T-helper 17 cell (primary cell): ENCODE measurements around the gene LEO1. TPM values are rescaled to one million over a fixed set of nuclear protein-coding genes. Genes with fewer than 3 reads are reported as not detected.

Source experiments
- ATAC-seq: fragments of 150-1000 bp; cut with Tn5 transposase; 2 replicates; pipeline ENCODE4 v1.10.0; 2021; ENCODE audit warnings: mild to moderate bottlenecking, moderate library complexity
- DNase-seq, 3 donors: peaks; one replicate each; pipeline versions ENCODE4 v3.0.0 to v3.0.0-alpha.2; 2020 to 2021
- H3K9me3 ChIP-seq: one replicate; pipeline ENCODE4 v1.7.0; 2013; ENCODE audit warnings: low read length, mild to moderate bottlenecking; ENCODE audit not compliant: control insufficient read depth, poor library complexity, severe bottlenecking
- H3K27ac Mint-ChIP-seq: one replicate; pipeline ENCODE4 v1.8.0; 2022; ENCODE audit warnings: mild to moderate bottlenecking, moderate library complexity, mixed read lengths
- H3K27me3 Mint-ChIP-seq: one replicate; pipeline ENCODE4 v1.8.0; 2022; ENCODE audit warnings: mixed read lengths
- H3K36me3 Mint-ChIP-seq: one replicate; pipeline ENCODE4 v1.8.0; 2022; ENCODE audit warnings: low read depth, mixed read lengths
- H3K4me1 Mint-ChIP-seq: one replicate; pipeline ENCODE4 v1.8.0; 2022; ENCODE audit warnings: mild to moderate bottlenecking, mixed read lengths
- H3K4me3 Mint-ChIP-seq: one replicate; pipeline ENCODE4 v1.8.0; 2022; ENCODE audit warnings: mild to moderate bottlenecking, moderate library complexity, mixed read lengths
- total RNA-seq, 4 donors: library from RNA in 2 of 4; stranded (reverse) in 2 of 4; gene quantifications; one replicate each; pipeline ENCODE4 v1.2.3 and lab custom pipeline; 2022 to 2026

Gene LEO1
- total RNA-seq (1 to 10 TPM; 8.8 to 9.4 TPM), total RNA-seq (lab: John Stamatoyannopoulos, UW) (21.0 to 46.8 reads per million in 2 donors)

- Mint-ChIP-seq H3K4me3 (peak within 1 kb of the TSS; percentile 99), H3K36me3 (peaks cover 7% of the 10 kb centered on the region), H3K27ac (peak within 1 kb of the TSS; percentile 100), H3K4me1 (peaks cover 16% of the 10 kb centered on the region), H3K27me3 (no peaks in the 10 kb centered on the region)
- ATAC-seq (peak; percentile 95), DNase-seq (peak; percentile 73 to 81 (median 78))
- peaks cover 4% of the 10 kb centered on the region for H3K9me3 ChIP-seq
These were observed at the start of gene LEO1 for GRCh38 chr15:51971375-51972133. TSS of gene LEO1 (minus strand) at chr15:51971778. CDS start at chr15:51971745, 33 bp downstream.

GRCh38 chr15:52021128-52021671 lies 49.6 kb upstream of the LEO1 start:
- H3K4me1 Mint-ChIP-seq, result peaks cover 25% of the 10 kb centered on the region

GRCh38 chr15:52020221-52021085 lies 48.9 kb upstream of the LEO1 start:
- no peak for DNase-seq
- Mint-ChIP-seq H3K36me3 (no peaks in the 10 kb centered on the region), H3K27me3 (no peaks in the 10 kb centered on the region), H3K27ac (peak overlapping the region; percentile 92), H3K4me1 (peaks cover 25% of the 10 kb centered on the region), H3K4me3 (peak overlapping the region; percentile 95)
- H3K9me3 ChIP-seq, result peaks cover 2% of the 10 kb centered on the region
- ATAC-seq, result no peak

More at GRCh38 chr15:52021128-52021671, 49.6 kb upstream of the LEO1 start:
- Mint-ChIP-seq H3K36me3 (no peaks in the 10 kb centered on the region), H3K27ac (peak overlapping the region; percentile 92), H3K27me3 (no peaks in the 10 kb centered on the region), H3K4me3 (peak overlapping the region; percentile 95)
- ATAC-seq, result peak; percentile 19
- peaks cover 2% of the 10 kb centered on the region for H3K9me3 ChIP-seq
- DNase-seq, result peak in 2 of 3 donors; percentile 26 to 50

- peaks cover 2% of the 10 kb centered on the region for H3K9me3 ChIP-seq
- peak overlapping the region; percentile 99 for H3K4me3 Mint-ChIP-seq
- DNase-seq (peak; percentile 40 to 58 (median 44)), ATAC-seq (peak; percentile 67)
- H3K36me3 Mint-ChIP-seq, result no peaks in the 10 kb centered on the region
- H3K27ac Mint-ChIP-seq, result peak overlapping the region; percentile 92
- peaks cover 25% of the 10 kb centered on the region for H3K4me1 Mint-ChIP-seq
- no peaks in the 10 kb centered on the region for H3K27me3 Mint-ChIP-seq
These were observed 48.0 kb upstream of the LEO1 start for GRCh38 chr15:52019394-52020220.

GRCh38 chr15:52018693-52019393 lies 47.3 kb upstream of the LEO1 start, which contains the start of gene MAPK6:
TSS of gene MAPK6 (plus strand) at chr15:52019219. CDS start at chr15:52046461, 27,242 bp downstream.
- Mint-ChIP-seq H3K4me1 (peaks cover 27% of the 10 kb centered on the region), H3K27me3 (no peaks in the 10 kb centered on the region), H3K4me3 (peak within 1 kb of the TSS; percentile 99), H3K27ac (peak within 1 kb of the TSS; percentile 92), H3K36me3 (no peaks in the 10 kb centered on the region)
- peaks cover 2% of the 10 kb centered on the region for H3K9me3 ChIP-seq
- DNase-seq, result peak; percentile 94 to 96 (median 95)
- peak; percentile 89 for ATAC-seq

GRCh38 chr15:52018244-52018643 lies 46.7 kb upstream of the LEO1 start:
- no peaks in the 10 kb centered on the region for H3K27me3 Mint-ChIP-seq
- peaks cover 28% of the 10 kb centered on the region for H3K4me1 Mint-ChIP-seq
- H3K9me3 ChIP-seq, result peaks cover 2% of the 10 kb centered on the region
- no peaks in the 10 kb centered on the region for H3K36me3 Mint-ChIP-seq
- peak overlapping the region; percentile 92 for H3K27ac Mint-ChIP-seq
- no peak for DNase-seq
- no peak for ATAC-seq
- H3K4me3 Mint-ChIP-seq, result peak overlapping the region; percentile 99

GRCh38 chr15:52016316-52016715 lies 44.7 kb upstream of the LEO1 start:
- DNase-seq (no peak), ATAC-seq (no peak)
- Mint-ChIP-seq H3K36me3 (no peaks in the 10 kb centered on the region), H3K4me1 (peaks cover 24% of the 10 kb centered on the region), H3K27me3 (no peaks in the 10 kb centered on the region), H3K4me3 (no peak overlapping the region), H3K27ac (peak overlapping the region; percentile 29)
- H3K9me3 ChIP-seq, result peaks cover 2% of the 10 kb centered on the region

GRCh38 chr15:52014616-52015015 lies 43.0 kb upstream of the LEO1 start:
- no peak for DNase-seq
- Mint-ChIP-seq H3K36me3 (no peaks in the 10 kb centered on the region), H3K27me3 (no peaks in the 10 kb centered on the region), H3K27ac (no peak overlapping the region), H3K4me3 (no peak overlapping the region), H3K4me1 (peaks cover 12% of the 10 kb centered on the region)
- no peak for ATAC-seq
- H3K9me3 ChIP-seq, result no peaks in the 10 kb centered on the region

GRCh38 chr15:52013151-52013791 lies 41.7 kb upstream of the LEO1 start:
- Mint-ChIP-seq H3K27me3 (no peaks in the 10 kb centered on the region), H3K36me3 (no peaks in the 10 kb centered on the region), H3K4me3 (no peak overlapping the region), H3K4me1 (peaks cover 14% of the 10 kb centered on the region), H3K27ac (no peak overlapping the region)
- DNase-seq, result no peak
- peak; percentile 27 for ATAC-seq
- H3K9me3 ChIP-seq, result no peaks in the 10 kb centered on the region

GRCh38 chr15:52012210-52012609 lies 40.6 kb upstream of the LEO1 start:
- no peaks in the 10 kb centered on the region for H3K36me3 Mint-ChIP-seq
- no peak overlapping the region for H3K27ac Mint-ChIP-seq
- no peaks in the 10 kb centered on the region for H3K27me3 Mint-ChIP-seq

GRCh38 chr15:52011711-52012144 lies 40.1 kb upstream of the LEO1 start:
- Mint-ChIP-seq H3K4me3 (no peak overlapping the region), H3K4me1 (peaks cover 14% of the 10 kb centered on the region), H3K27me3 (no peaks in the 10 kb centered on the region), H3K36me3 (no peaks in the 10 kb centered on the region), H3K27ac (no peak overlapping the region)
- DNase-seq, result no peak
- H3K9me3 ChIP-seq, result no peaks in the 10 kb centered on the region
- no peak for ATAC-seq

More at GRCh38 chr15:52012210-52012609, 40.6 kb upstream of the LEO1 start:
- Mint-ChIP-seq H3K4me1 (peaks cover 14% of the 10 kb centered on the region), H3K4me3 (no peak overlapping the region)
- ATAC-seq (no peak), DNase-seq (no peak)
- no peaks in the 10 kb centered on the region for H3K9me3 ChIP-seq
